HCT116 (cell line): ENCODE results near the gene ZNF835.

ENCODE experiments used
- CTCF ChIP-seq, 3 experiments: fragments of 200-600 bp in 1 of 3; sonication (generic) in 1 of 3; IDR thresholded peaks in 2 of 3; conservative IDR thresholded peaks in 1 of 3; 2 replicates each; pipeline ENCODE4 v1.5.1; 2012 to 2017; ENCODE audit warnings: low read depth in 2 of 3, low read length in 2 of 3, antibody characterized with exemption in 1 of 3, borderline replicate concordance in 1 of 3, control low read depth in 1 of 3, mild to moderate bottlenecking in 1 of 3, mixed read lengths in 1 of 3, mixed run types in 1 of 3, moderate library complexity in 1 of 3; ENCODE audit not compliant: insufficient read depth in 1 of 3
- EZH2 ChIP-seq: fragments of 200-600 bp; sonication (generic); IDR thresholded peaks from 2 replicates; pipeline ENCODE4 v1.6.1; 2017; ENCODE audit warnings: antibody characterized with exemption, mixed run types
- JUND ChIP-seq: IDR thresholded peaks from 2 replicates; pipeline ENCODE4 v1.6.1; 2012
- POLR2A ChIP-seq: IDR thresholded peaks from 2 replicates; pipeline ENCODE4 v1.7.0; 2011; ENCODE audit warnings: borderline replicate concordance; ENCODE audit not compliant: insufficient read depth, insufficient read length; ENCODE audit errors: extremely low read depth
- REST ChIP-seq: IDR thresholded peaks from 2 replicates; pipeline ENCODE4 v1.6.1; 2012; ENCODE audit warnings: low read depth
- SP1 ChIP-seq: IDR thresholded peaks from 2 replicates; pipeline ENCODE4 v1.6.1; 2012; ENCODE audit warnings: low read depth
- SRF ChIP-seq: IDR thresholded peaks from 2 replicates; pipeline ENCODE4 v1.6.1; 2012; ENCODE audit warnings: low read depth
- TCF7L2 ChIP-seq: IDR thresholded peaks from 2 replicates; pipeline ENCODE4 v1.7.0; 2011; ENCODE audit warnings: borderline replicate concordance, inconsistent platforms; ENCODE audit not compliant: insufficient read depth, insufficient read length; ENCODE audit errors: extremely low read depth

GRCh38 chr19:56613639-56614038, 57.9 kb downstream of the ZNF835 start:
- TF ChIP-seq EZH2, result no peak
- TF ChIP-seq CTCF (IDR thresholded peaks at IDR 0.05 in 2 of 3, conservative IDR thresholded peaks at IDR 0.05 in 1 of 3; ENCODE audit: borderline replicate concordance in 1 of 3, insufficient read depth in 1 of 3, low read depth in 2 of 3, low read length in 2 of 3), result no peak
- TF ChIP-seq REST, result no peak
- TF ChIP-seq SRF, result no peak
- no peak for TF ChIP-seq POLR2A
- no peak for TF ChIP-seq SP1
- TF ChIP-seq JUND, result no peak
- TF ChIP-seq TCF7L2, result no peak
